Measurements from ENCODE around the gene FAM83D. TPM values are rescaled to one million over a fixed set of nuclear protein-coding genes. Genes with fewer than 3 reads are reported as not detected.

FAM83D gene
- total RNA-seq, 1 donor from 2014 or later = 73.9 TPM

- no peaks in the 10 kb centered on the region for H3K27me3 ChIP-seq
- H3K4me3 ChIP-seq = no peak overlapping the region
- H2AFZ ChIP-seq (replicated peaks) = no peak overlapping the region
- peaks cover 6% of the 10 kb centered on the region for H3K4me1 Mint-ChIP-seq
- no peak for DNase-seq (ENCODE audit: low spot score)
- no peaks in the 10 kb centered on the region for H3F3A ChIP-seq (ENCODE audit: low read depth)
- H3K79me2 ChIP-seq (ENCODE audit: low read depth) = no peaks in the 10 kb centered on the region
- peaks cover 9% of the 10 kb centered on the region for H3K36me3 ChIP-seq
- H3K27ac ChIP-seq = no peak overlapping the region
- no peaks in the 10 kb centered on the region for H3K4me1 ChIP-seq
- H3K9ac ChIP-seq = no peak overlapping the region
- no peak overlapping the region for H3K4me2 ChIP-seq
- H4K20me1 ChIP-seq (ENCODE audit: low read depth) = no peaks in the 10 kb centered on the region
- TF ChIP-seq CTCF (IDR thresholded peaks at IDR 0.05) = no peak
- peaks cover 18% of the 10 kb centered on the region for H3K36me3 Mint-ChIP-seq
- H3K27ac Mint-ChIP-seq = no peak overlapping the region
- no peaks in the 10 kb centered on the region for H3K27me3 Mint-ChIP-seq (ENCODE audit: insufficient read depth, low read depth)
- H3K9me3 Mint-ChIP-seq = no peaks in the 10 kb centered on the region
- no peaks in the 10 kb centered on the region for H3K9me3 ChIP-seq (ENCODE audit: low read depth)
- no peak overlapping the region for H3K4me3 Mint-ChIP-seq
Measured at GRCh38 chr20:38986663-38987062, 60.4 kb downstream of the FAM83D start.

GRCh38 chr20:38987777-38988176, 61.6 kb downstream of the FAM83D start:
- Histone ChIP-seq H3K4me3 (no peak overlapping the region), H3K27me3 (no peaks in the 10 kb centered on the region), H3K9ac (no peak overlapping the region), H3K4me2 (no peak overlapping the region), H3K27ac (no peak overlapping the region), H4K20me1 (ENCODE audit: low read depth) (no peaks in the 10 kb centered on the region), H2AFZ (replicated peaks) (no peak overlapping the region), H3K36me3 (peaks cover 9% of the 10 kb centered on the region), H3F3A (ENCODE audit: low read depth) (no peaks in the 10 kb centered on the region), H3K79me2 (ENCODE audit: low read depth) (no peaks in the 10 kb centered on the region), H3K4me1 (no peaks in the 10 kb centered on the region), H3K9me3 (ENCODE audit: low read depth) (no peaks in the 10 kb centered on the region)
- no peak overlapping the region for H3K4me3 Mint-ChIP-seq
- peaks cover 19% of the 10 kb centered on the region for H3K36me3 Mint-ChIP-seq
- TF ChIP-seq EZH2 (IDR thresholded peaks at IDR 0.05) = no peak
- no peak for TF ChIP-seq EZH2phosphoT487 (IDR thresholded peaks at IDR 0.05)
- TF ChIP-seq CTCF (IDR thresholded peaks at IDR 0.05) = no peak
- H3K4me1 Mint-ChIP-seq = no peaks in the 10 kb centered on the region
- H3K27ac Mint-ChIP-seq = no peak overlapping the region
- no peaks in the 10 kb centered on the region for H3K27me3 Mint-ChIP-seq (ENCODE audit: insufficient read depth, low read depth)
- no peaks in the 10 kb centered on the region for H3K9me3 Mint-ChIP-seq
- no peak for DNase-seq (ENCODE audit: low spot score)

GRCh38 chr20:38990728-38991127, 64.5 kb downstream of the FAM83D start:
- no peaks in the 10 kb centered on the region for H3K4me1 ChIP-seq
- no peak overlapping the region for H3K9ac ChIP-seq
- H3K79me2 ChIP-seq (ENCODE audit: low read depth) = no peaks in the 10 kb centered on the region
- Mint-ChIP-seq H3K27ac (no peak overlapping the region), H3K4me1 (no peaks in the 10 kb centered on the region), H3K9me3 (no peaks in the 10 kb centered on the region), H3K36me3 (peaks cover 21% of the 10 kb centered on the region), H3K27me3 (ENCODE audit: insufficient read depth, low read depth) (no peaks in the 10 kb centered on the region), H3K4me3 (no peak overlapping the region)
- H3K27ac ChIP-seq = no peak overlapping the region
- no peaks in the 10 kb centered on the region for H4K20me1 ChIP-seq (ENCODE audit: low read depth)
- no peaks in the 10 kb centered on the region for H3F3A ChIP-seq (ENCODE audit: low read depth)
- H3K4me3 ChIP-seq = no peak overlapping the region
- no peaks in the 10 kb centered on the region for H3K27me3 ChIP-seq
- H3K4me2 ChIP-seq = no peak overlapping the region
- no peaks in the 10 kb centered on the region for H3K9me3 ChIP-seq (ENCODE audit: low read depth)
- peaks cover 9% of the 10 kb centered on the region for H3K36me3 ChIP-seq
- no peak overlapping the region for H2AFZ ChIP-seq (replicated peaks)
- no peak for DNase-seq (ENCODE audit: low spot score)
- no peak for TF ChIP-seq CTCF (IDR thresholded peaks at IDR 0.05)
- TF ChIP-seq EZH2 (IDR thresholded peaks at IDR 0.05) = no peak
- no peak for TF ChIP-seq EZH2phosphoT487 (IDR thresholded peaks at IDR 0.05)

All from neural progenitor cell (in vitro differentiated cells).